Measurements from ENCODE around the gene PKP1. TPM values are rescaled to one million over a fixed set of nuclear protein-coding genes. Genes with fewer than 3 reads are reported as not detected.

Gene PKP1
- total and polyA plus RNA-seq, 4 donors: 0.08 to 0.39 (median 0.21) TPM

GRCh38 chr1:201313086-201313485, 29.8 kb downstream of the PKP1 start:
- H3K36me3 ChIP-seq (ENCODE audit: control insufficient read depth in 1 of 2, insufficient read depth in 2 of 2, low read length in 1 of 2): no peaks in the 10 kb centered on the region
- DNase-seq: no peak
- WGBS, 2 donors: 91 to 92% methylated on average over 16 of the region's 16 CpGs
- no peaks in the 10 kb centered on the region for H3K4me1 ChIP-seq (ENCODE audit: control insufficient read depth in 1 of 2, insufficient read depth in 2 of 2, low read length in 2 of 2)
- H3K4me3 ChIP-seq (ENCODE audit: low read length in 2 of 2): no peak overlapping the region
- no peaks in the 10 kb centered on the region for H3K27me3 ChIP-seq (ENCODE audit: control insufficient read depth in 1 of 2, insufficient read depth in 2 of 2, low read length in 1 of 2)
- no peak for ATAC-seq (ENCODE audit: low FRiP score)
- H3K9me3 ChIP-seq (ENCODE audit: control insufficient read depth, low read length): no peaks in the 10 kb centered on the region
- no peak overlapping the region for H3K27ac ChIP-seq (ENCODE audit: low read depth in 1 of 2, low read length in 2 of 2)
- intact Hi-C loops (cut with DNase I): no loop called here

DNA sequence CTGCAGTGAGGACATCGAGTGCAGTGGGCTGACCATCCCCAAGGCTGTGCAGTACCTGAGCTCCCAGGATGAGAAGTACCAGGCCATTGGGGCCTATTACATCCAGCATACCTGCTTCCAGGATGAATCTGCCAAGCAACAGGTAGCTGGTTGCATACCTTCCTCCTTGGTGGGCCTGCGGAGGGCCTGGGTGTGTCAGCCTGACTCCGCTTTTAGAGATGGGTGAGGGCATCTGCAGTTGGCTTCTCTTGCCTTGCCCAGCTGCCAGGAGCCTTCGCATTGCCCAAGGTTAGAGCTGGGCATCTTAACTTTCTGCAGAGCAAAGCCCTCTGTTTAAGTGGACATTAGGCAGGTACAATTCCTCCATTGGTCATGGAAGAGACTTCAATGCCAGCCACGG, 33.2 kb downstream of the PKP1 start:
- H3K4me1 ChIP-seq (ENCODE audit: control insufficient read depth in 1 of 2, insufficient read depth in 2 of 2, low read length in 2 of 2): no peaks in the 10 kb centered on the region
- H3K27me3 ChIP-seq (ENCODE audit: control insufficient read depth in 1 of 2, insufficient read depth in 2 of 2, low read length in 1 of 2): no peaks in the 10 kb centered on the region
- intact Hi-C loops (cut with DNase I): no loop called here
- 94% methylated on average over 5 of the region's 5 CpGs for WGBS, 2 donors
- ATAC-seq (ENCODE audit: low FRiP score): no peak
- H3K4me3 ChIP-seq (ENCODE audit: low read length in 2 of 2): no peak overlapping the region
- H3K27ac ChIP-seq (ENCODE audit: low read depth in 1 of 2, low read length in 2 of 2): no peak overlapping the region
- H3K9me3 ChIP-seq (ENCODE audit: control insufficient read depth, low read length): no peaks in the 10 kb centered on the region
- no peaks in the 10 kb centered on the region for H3K36me3 ChIP-seq (ENCODE audit: control insufficient read depth in 1 of 2, insufficient read depth in 2 of 2, low read length in 1 of 2)
- peak; percentile 28 to 58 for DNase-seq

DNA sequence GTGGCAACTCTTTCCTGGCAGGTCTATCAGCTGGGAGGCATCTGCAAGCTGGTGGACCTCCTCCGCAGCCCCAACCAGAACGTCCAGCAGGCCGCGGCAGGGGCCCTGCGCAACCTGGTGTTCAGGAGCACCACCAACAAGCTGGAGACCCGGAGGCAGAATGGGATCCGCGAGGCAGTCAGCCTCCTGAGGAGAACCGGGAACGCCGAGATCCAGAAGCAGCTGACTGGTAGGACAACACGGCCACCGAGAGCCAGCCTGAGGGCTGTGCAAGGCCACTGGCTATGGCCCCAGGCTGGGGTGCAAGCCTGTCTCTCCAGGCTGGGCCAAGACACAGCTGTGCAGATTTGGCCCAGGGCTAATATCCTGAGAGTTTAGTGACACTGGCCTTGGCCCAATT, 34.2 kb downstream of the PKP1 start:
- no peak overlapping the region for H3K27ac ChIP-seq (ENCODE audit: low read depth in 1 of 2, low read length in 2 of 2)
- DNase-seq (peak; percentile 37 to 66), ATAC-seq (ENCODE audit: low FRiP score) (no peak)
- no peaks in the 10 kb centered on the region for H3K9me3 ChIP-seq (ENCODE audit: control insufficient read depth, low read length)
- no peaks in the 10 kb centered on the region for H3K36me3 ChIP-seq (ENCODE audit: control insufficient read depth in 1 of 2, insufficient read depth in 2 of 2, low read length in 1 of 2)
- H3K27me3 ChIP-seq (ENCODE audit: control insufficient read depth in 1 of 2, insufficient read depth in 2 of 2, low read length in 1 of 2): no peaks in the 10 kb centered on the region
- no peak overlapping the region for H3K4me3 ChIP-seq (ENCODE audit: low read length in 2 of 2)
- 90 to 93% methylated on average over 13 of the region's 13 CpGs for WGBS, 2 donors
- H3K4me1 ChIP-seq (ENCODE audit: control insufficient read depth in 1 of 2, insufficient read depth in 2 of 2, low read length in 2 of 2): no peaks in the 10 kb centered on the region
- intact Hi-C loops (cut with DNase I): no loop called here

DNA sequence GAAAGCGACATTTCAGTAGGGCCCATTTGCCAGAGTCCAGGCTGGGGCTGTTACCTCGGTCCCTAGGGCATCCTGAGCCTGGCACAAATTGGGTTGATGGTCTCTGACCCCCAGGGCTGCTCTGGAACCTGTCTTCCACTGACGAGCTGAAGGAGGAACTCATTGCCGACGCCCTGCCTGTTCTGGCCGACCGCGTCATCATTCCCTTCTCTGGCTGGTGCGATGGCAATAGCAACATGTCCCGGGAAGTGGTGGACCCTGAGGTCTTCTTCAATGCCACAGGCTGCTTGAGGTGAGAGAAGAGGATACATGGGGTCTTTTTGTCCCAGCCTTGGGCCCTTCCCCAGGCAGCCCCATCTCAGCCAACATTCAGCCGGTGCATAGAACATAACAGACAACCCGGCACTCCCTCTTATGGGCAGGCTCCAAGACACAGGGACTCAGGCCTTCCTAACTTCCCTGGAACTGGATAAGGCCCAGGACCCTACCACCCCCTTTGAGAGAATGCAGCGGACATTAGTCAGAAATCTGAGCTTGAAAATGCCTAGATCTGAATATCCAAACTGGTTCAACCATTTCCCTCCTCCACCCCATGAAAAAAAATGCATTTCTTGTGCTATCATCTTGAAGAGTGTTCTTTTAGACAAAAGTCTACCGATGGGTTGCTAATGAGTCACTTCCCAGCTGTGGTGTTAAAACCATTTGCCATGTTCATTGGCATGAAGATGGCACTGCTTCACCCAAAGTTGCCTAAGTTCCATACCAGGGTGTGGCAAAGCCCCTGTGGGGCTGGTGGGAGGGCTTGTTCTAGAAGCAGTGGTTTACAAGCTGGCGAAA, 35.4 kb downstream of the PKP1 start:
- peak; percentile 21 to 48 for DNase-seq

DNA sequence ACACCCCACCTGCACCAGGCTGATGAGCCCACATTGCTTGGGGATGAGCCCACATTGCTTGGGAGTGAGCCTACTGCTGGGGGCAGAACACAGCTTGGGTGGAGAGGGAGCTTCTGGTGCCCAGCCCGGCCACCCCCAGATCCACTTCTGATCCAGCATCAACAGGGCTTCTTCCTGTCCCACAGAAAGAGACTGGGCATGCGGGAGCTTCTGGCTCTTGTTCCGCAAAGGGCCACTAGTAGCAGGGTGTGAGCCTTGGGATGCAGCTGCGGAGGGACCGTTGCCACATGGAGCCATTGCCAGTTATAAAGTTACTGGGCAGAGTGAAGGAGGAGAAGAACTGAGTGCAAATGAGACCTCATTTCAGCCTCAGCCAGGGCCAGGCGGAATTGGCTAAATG, 36.3 kb downstream of the PKP1 start:
- intact Hi-C loops (cut with DNase I): no loop called here
- DNase-seq: peak; percentile 5 to 57
- Histone ChIP-seq H3K4me1 (ENCODE audit: control insufficient read depth in 1 of 2, insufficient read depth in 2 of 2, low read length in 2 of 2) (no peaks in the 10 kb centered on the region), H3K4me3 (ENCODE audit: low read length in 2 of 2) (no peak overlapping the region), H3K27me3 (ENCODE audit: control insufficient read depth in 1 of 2, insufficient read depth in 2 of 2, low read length in 1 of 2) (no peaks in the 10 kb centered on the region), H3K36me3 (ENCODE audit: control insufficient read depth in 1 of 2, insufficient read depth in 2 of 2, low read length in 1 of 2) (no peaks in the 10 kb centered on the region), H3K9me3 (ENCODE audit: control insufficient read depth, low read length) (no peaks in the 10 kb centered on the region), H3K27ac (ENCODE audit: low read depth in 1 of 2, low read length in 2 of 2) (no peak overlapping the region)
- no peak for ATAC-seq (ENCODE audit: low FRiP score)
- 89 to 90% methylated on average over 6 of the region's 6 CpGs for WGBS, 2 donors

More for the DNA sequence above, 35.4 kb downstream of the PKP1 start:
- no peak overlapping the region for H3K27ac ChIP-seq (ENCODE audit: low read depth in 1 of 2, low read length in 2 of 2)
- no peaks in the 10 kb centered on the region for H3K9me3 ChIP-seq (ENCODE audit: control insufficient read depth, low read length)
- H3K36me3 ChIP-seq (ENCODE audit: control insufficient read depth in 1 of 2, insufficient read depth in 2 of 2, low read length in 1 of 2): no peaks in the 10 kb centered on the region
- no peaks in the 10 kb centered on the region for H3K4me1 ChIP-seq (ENCODE audit: control insufficient read depth in 1 of 2, insufficient read depth in 2 of 2, low read length in 2 of 2)
- no peaks in the 10 kb centered on the region for H3K27me3 ChIP-seq (ENCODE audit: control insufficient read depth in 1 of 2, insufficient read depth in 2 of 2, low read length in 1 of 2)
- no peak for ATAC-seq (ENCODE audit: low FRiP score)
- H3K4me3 ChIP-seq (ENCODE audit: low read length in 2 of 2): no peak overlapping the region
- intact Hi-C loops (cut with DNase I): no loop called here
- 83 to 85% methylated on average over 15 of the region's 15 CpGs for WGBS, 2 donors

DNA sequence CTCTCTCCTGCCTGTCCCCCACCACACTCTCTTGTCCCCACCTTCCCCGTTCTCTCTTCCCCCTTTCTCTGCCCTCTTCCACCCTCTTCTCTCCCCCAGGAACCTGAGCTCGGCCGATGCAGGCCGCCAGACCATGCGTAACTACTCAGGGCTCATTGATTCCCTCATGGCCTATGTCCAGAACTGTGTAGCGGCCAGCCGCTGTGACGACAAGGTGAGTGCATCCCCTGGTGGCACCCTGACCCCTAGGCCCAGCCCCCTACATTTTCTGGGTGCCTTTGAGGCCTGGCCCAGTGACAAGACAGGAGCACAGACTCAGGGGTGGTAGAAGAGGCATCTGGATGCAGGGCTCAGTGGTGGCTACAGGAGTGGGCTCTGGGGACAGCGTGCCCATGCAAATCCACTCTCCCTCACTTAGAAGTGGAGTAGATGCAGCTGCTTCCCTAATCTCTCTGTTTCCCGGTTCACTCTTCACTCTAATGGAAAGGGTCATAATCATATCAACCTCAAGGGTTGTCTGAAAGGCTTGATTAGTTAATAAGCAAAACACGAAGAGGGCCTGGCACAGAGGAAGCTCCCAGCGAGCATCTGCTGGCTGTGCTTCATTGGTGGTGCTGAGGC, 37.0 kb downstream of the PKP1 start:
- no peaks in the 10 kb centered on the region for H3K9me3 ChIP-seq (ENCODE audit: control insufficient read depth, low read length)
- intact Hi-C loops (cut with DNase I): no loop called here
- DNase-seq (peak; percentile 14 to 70), ATAC-seq (ENCODE audit: low FRiP score) (no peak)
- H3K36me3 ChIP-seq (ENCODE audit: control insufficient read depth in 1 of 2, insufficient read depth in 2 of 2, low read length in 1 of 2): no peaks in the 10 kb centered on the region
- H3K4me3 ChIP-seq (ENCODE audit: low read length in 2 of 2): no peak overlapping the region
- H3K27me3 ChIP-seq (ENCODE audit: control insufficient read depth in 1 of 2, insufficient read depth in 2 of 2, low read length in 1 of 2): no peaks in the 10 kb centered on the region
- H3K27ac ChIP-seq (ENCODE audit: low read depth in 1 of 2, low read length in 2 of 2): no peak overlapping the region
- no peaks in the 10 kb centered on the region for H3K4me1 ChIP-seq (ENCODE audit: control insufficient read depth in 1 of 2, insufficient read depth in 2 of 2, low read length in 2 of 2)
- 86 to 91% methylated on average over 12 of the region's 12 CpGs for WGBS, 2 donors

DNA sequence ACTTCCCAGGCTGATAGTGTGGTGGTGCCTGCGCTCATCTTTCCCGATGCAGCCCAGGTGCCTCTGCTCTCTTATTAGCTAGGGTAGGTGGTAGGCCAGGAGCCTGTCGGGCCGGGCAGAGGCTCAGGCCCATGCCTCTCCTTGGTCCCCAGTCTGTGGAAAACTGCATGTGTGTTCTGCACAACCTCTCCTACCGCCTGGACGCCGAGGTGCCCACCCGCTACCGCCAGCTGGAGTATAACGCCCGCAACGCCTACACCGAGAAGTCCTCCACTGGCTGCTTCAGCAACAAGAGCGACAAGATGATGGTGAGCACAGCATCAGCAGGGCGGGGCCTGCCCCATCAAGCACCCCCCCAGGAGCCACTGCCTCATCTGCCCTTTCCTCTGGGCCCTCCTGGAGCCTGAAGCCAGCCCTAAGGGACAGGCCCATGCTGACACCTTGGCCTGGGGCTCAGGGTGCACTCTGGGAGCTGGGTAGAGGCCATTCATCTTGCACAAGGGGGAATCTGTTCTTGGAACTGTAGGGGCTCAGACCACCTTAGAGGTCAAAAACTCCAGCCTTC, 38.6 kb downstream of the PKP1 start:
- Histone ChIP-seq H3K27ac (ENCODE audit: low read depth in 1 of 2, low read length in 2 of 2) (no peak overlapping the region), H3K9me3 (ENCODE audit: control insufficient read depth, low read length) (no peaks in the 10 kb centered on the region), H3K27me3 (ENCODE audit: control insufficient read depth in 1 of 2, insufficient read depth in 2 of 2, low read length in 1 of 2) (no peaks in the 10 kb centered on the region), H3K4me3 (ENCODE audit: low read length in 2 of 2) (no peak overlapping the region), H3K4me1 (ENCODE audit: control insufficient read depth in 1 of 2, insufficient read depth in 2 of 2, low read length in 2 of 2) (no peaks in the 10 kb centered on the region), H3K36me3 (ENCODE audit: control insufficient read depth in 1 of 2, insufficient read depth in 2 of 2, low read length in 1 of 2) (no peaks in the 10 kb centered on the region)
- DNase-seq (peak; percentile 17 to 39), ATAC-seq (ENCODE audit: low FRiP score) (no peak)
- intact Hi-C loops (cut with DNase I): no loop called here
- 89 to 91% methylated on average over 15 of the region's 15 CpGs for WGBS, 2 donors

DNA sequence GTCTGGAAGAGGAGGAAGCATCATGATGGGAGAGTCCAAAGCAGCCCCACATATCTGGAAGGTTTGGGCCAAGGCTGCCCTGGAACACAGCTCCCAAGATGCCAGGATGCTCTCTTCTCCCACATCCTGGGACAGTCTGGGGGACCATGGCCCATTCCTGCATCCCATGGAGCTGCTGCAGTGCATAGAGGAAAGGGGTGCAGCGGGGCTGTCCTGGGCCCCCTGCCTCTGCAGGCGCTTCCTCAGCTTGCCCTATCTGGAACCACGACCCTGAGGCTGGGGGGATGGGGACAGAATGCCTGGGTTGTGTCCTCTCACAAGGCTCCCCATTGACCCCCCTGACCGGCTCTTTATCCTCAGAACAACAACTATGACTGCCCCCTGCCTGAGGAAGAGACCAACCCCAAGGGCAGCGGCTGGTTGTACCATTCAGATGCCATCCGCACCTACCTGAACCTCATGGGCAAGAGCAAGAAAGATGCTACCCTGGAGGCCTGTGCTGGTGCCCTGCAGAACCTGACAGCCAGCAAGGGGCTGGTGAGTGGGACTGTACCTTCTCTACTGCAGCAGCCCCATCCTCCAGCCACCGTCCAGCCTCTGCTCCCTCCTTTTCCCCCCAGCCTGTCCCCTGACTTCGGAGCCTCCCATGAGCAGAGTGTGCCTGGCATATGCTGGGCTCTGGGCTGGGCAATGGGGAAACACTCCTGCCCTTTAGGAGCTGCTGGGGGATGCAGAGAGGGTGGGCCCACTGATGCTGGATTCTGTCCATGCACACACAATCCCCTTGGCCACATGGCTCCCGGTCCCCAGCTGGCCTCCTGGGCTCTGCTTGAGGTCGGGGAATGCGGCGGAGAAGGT, 39.6 kb downstream of the PKP1 start:
- H3K36me3 ChIP-seq (ENCODE audit: control insufficient read depth in 1 of 2, insufficient read depth in 2 of 2, low read length in 1 of 2): no peaks in the 10 kb centered on the region
- no peak overlapping the region for H3K4me3 ChIP-seq (ENCODE audit: low read length in 2 of 2)
- H3K9me3 ChIP-seq (ENCODE audit: control insufficient read depth, low read length): no peaks in the 10 kb centered on the region
- intact Hi-C loops (cut with DNase I): no loop called here
- no peaks in the 10 kb centered on the region for H3K4me1 ChIP-seq (ENCODE audit: control insufficient read depth in 1 of 2, insufficient read depth in 2 of 2, low read length in 2 of 2)
- 89 to 92% methylated on average over 12 of the region's 12 CpGs for WGBS, 2 donors
- H3K27ac ChIP-seq (ENCODE audit: low read depth in 1 of 2, low read length in 2 of 2): no peak overlapping the region
- no peaks in the 10 kb centered on the region for H3K27me3 ChIP-seq (ENCODE audit: control insufficient read depth in 1 of 2, insufficient read depth in 2 of 2, low read length in 1 of 2)
- peak; percentile 35 to 61 for DNase-seq
- no peak for ATAC-seq (ENCODE audit: low FRiP score)
